T-cell (primary cell): ENCODE results near the gene CPTP. TPM values are rescaled to one million over a fixed set of nuclear protein-coding genes. Genes with fewer than 3 reads are reported as not detected.

ENCODE experiments used
- ATAC-seq, 4 experiments: fragments of 200-7000 bp in 3 of 4; fragments of 150-1000 bp in 1 of 4; cut with Tn5 transposase; replicated peaks in 1 of 4; 1 replicate in 3 of 4; 2 replicates in 1 of 4; pipeline ENCODE4 v1.10.0; 2021; ENCODE audit warnings: moderate library complexity in 3 of 4, mild to moderate bottlenecking in 2 of 4, moderate number of reproducible peaks in 1 of 4
- CTCF ChIA-PET, 2 donors: fragments of 300-600 bp; sonication (Branson Sonifier 250); formaldehyde crosslinking; loops; one replicate each; lab custom pipeline; 2022; ENCODE audit warnings: antibody characterized with exemption in 2 of 2; lab: Charles Lee
- POLR2A ChIA-PET, 2 donors: fragments of 300-600 bp; sonication (Branson Sonifier 250); formaldehyde crosslinking; loops; one replicate each; lab custom pipeline; 2022; ENCODE audit warnings: antibody characterized with exemption in 2 of 2; lab: Charles Lee
- DNase-seq, 35 experiments: peaks; one replicate each; pipeline versions ENCODE4 v3.0.0 to v3.0.0-alpha.2; 2013 to 2023
- H3K27ac ChIP-seq: one replicate; pipeline ENCODE4 v1.5.1; 2013; ENCODE audit warnings: low read length
- H3K27me3 ChIP-seq, 2 experiments: replicated peaks in 1 of 2; 1 replicate in 1 of 2; 2 replicates in 1 of 2; pipeline versions ENCODE4 v1.6.1 to v1.7.0; 2013; ENCODE audit warnings: low read length in 1 of 2, mixed read lengths in 1 of 2; ENCODE audit not compliant: control insufficient read depth in 2 of 2, insufficient read depth in 2 of 2; ENCODE audit errors: extremely low read depth in 1 of 2
- H3K36me3 ChIP-seq, 2 donors: 1 replicate in 1 of 2; 2 replicates in 1 of 2; pipeline versions ENCODE4 v1.6.1 to v1.7.0; 2013; ENCODE audit warnings: low read length in 1 of 2; ENCODE audit not compliant: control insufficient read depth in 2 of 2, insufficient read depth in 1 of 2; ENCODE audit errors: extremely low read depth in 1 of 2
- H3K4me1 ChIP-seq, 2 experiments: 1 replicate in 1 of 2; 2 replicates in 1 of 2; pipeline versions ENCODE4 v1.6.1 to v1.7.0; 2013; ENCODE audit warnings: low read length in 2 of 2, mixed read lengths in 1 of 2; ENCODE audit not compliant: insufficient read depth in 2 of 2, control insufficient read depth in 1 of 2; ENCODE audit errors: extremely low read depth in 1 of 2
- H3K4me3 ChIP-seq, 2 donors: 1 replicate in 1 of 2; 2 replicates in 1 of 2; pipeline versions ENCODE4 v1.5.1 to v1.7.0; 2013; ENCODE audit warnings: mild to moderate bottlenecking in 2 of 2, low read length in 1 of 2, moderate library complexity in 1 of 2; ENCODE audit not compliant: control insufficient read depth in 1 of 2; ENCODE audit errors: extremely low read depth in 1 of 2
- H3K9me3 ChIP-seq: 2 replicates; pipeline ENCODE4 v1.7.0; 2013
- H3K27ac Mint-ChIP-seq, 2 donors: one replicate each; pipeline ENCODE4 v1.8.0; 2020 to 2021; ENCODE audit warnings: mild to moderate bottlenecking in 2 of 2, mixed read lengths in 2 of 2
- H3K27me3 Mint-ChIP-seq, 2 donors: one replicate each; pipeline ENCODE4 v1.8.0; 2021 to 2022; ENCODE audit warnings: mixed read lengths in 2 of 2
- H3K36me3 Mint-ChIP-seq: one replicate; pipeline ENCODE4 v1.8.0; 2021; ENCODE audit warnings: mixed read lengths
- H3K4me1 Mint-ChIP-seq, 3 donors: one replicate each; pipeline ENCODE4 v1.8.0; 2020 to 2022; ENCODE audit warnings: mixed read lengths in 3 of 3, mild to moderate bottlenecking in 1 of 3
- H3K4me3 Mint-ChIP-seq, 3 donors: one replicate each; pipeline ENCODE4 v1.8.0; 2020 to 2022; ENCODE audit warnings: mild to moderate bottlenecking in 3 of 3, mixed read lengths in 3 of 3, moderate library complexity in 3 of 3
- H3K9me3 Mint-ChIP-seq, 3 donors: one replicate each; pipeline ENCODE4 v1.8.0; 2020 to 2022; ENCODE audit warnings: mixed read lengths in 3 of 3
- WGBS: methylation state at CpG from one replicate; pipeline ENCODE4 v1.1.5; 2013; ENCODE audit warnings: missing lambda C conversion rate; ENCODE audit not compliant: insufficient coverage; 5-methylcytosine and 5-hydroxymethylcytosine counted together
- total RNA-seq, 35 experiments: library from RNA in 6 of 35; stranded (reverse) in 6 of 35; fragments of 120-200 nt in 1 of 35; gene quantifications; one replicate each; pipeline versions ENCODE4 v1.2.1 to v1.2.4 and lab custom pipeline; 2013 to 2026

Gene CPTP
- total RNA-seq, 5 donors from 2014 or later (not counting 1 experiment from before 2014, with no cell fraction given) = 15.8 to 35.8 (median 29.9) TPM

DNA sequence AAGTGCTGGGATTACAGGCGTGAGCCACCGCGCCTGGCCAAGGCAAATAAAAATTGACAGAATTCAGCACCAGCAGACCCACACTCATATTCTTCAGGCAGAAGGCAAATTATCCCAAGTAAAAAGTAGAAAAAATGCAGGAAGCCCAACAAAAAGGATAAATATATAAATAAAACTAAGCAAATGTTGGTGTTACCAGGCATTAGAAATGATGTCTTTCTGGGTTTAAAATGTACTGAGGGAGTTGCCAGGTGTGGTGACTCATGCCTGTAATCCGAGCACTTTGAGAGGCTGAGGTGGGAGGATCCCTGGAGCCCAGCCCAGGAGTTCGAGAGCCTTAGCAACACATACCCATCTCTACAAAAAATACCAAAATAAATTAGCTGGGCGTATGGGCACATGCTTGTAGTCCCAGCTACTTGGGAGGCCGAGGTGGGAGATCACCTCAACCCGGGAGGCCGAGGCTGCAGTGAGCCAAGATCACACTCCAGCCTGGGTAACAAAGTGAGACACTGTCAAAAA lies 6.4 kb upstream of the CPTP start:
- Histone ChIP-seq H3K27me3 (peaks cover 0 to 2% of the 10 kb centered on the region in 2 experiments), H3K9me3 (no peaks in the 10 kb centered on the region), H3K4me3 (no peak overlapping the region), H3K27ac (no peak overlapping the region), H3K36me3 (peaks cover 31 to 53% of the 10 kb centered on the region in 2 donors), H3K4me1 (peaks cover 5 to 30% of the 10 kb centered on the region in 2 experiments)
- DNase-seq = no peak
- peaks cover 11 to 22% (median 21%) of the 10 kb centered on the region in 3 donors for H3K4me1 Mint-ChIP-seq
- no peaks in the 10 kb centered on the region for H3K9me3 Mint-ChIP-seq
- H3K36me3 Mint-ChIP-seq = peaks cover 19% of the 10 kb centered on the region
- 100% methylated on average over 3 of the region's 9 CpGs for WGBS
- no peak overlapping the region for H3K27ac Mint-ChIP-seq
- no peak for ATAC-seq
- POLR2A ChIA-PET = no interaction called here
- H3K4me3 Mint-ChIP-seq = no peak overlapping the region
- H3K27me3 Mint-ChIP-seq = no peaks in the 10 kb centered on the region
- CTCF ChIA-PET = no interaction called here

DNA sequence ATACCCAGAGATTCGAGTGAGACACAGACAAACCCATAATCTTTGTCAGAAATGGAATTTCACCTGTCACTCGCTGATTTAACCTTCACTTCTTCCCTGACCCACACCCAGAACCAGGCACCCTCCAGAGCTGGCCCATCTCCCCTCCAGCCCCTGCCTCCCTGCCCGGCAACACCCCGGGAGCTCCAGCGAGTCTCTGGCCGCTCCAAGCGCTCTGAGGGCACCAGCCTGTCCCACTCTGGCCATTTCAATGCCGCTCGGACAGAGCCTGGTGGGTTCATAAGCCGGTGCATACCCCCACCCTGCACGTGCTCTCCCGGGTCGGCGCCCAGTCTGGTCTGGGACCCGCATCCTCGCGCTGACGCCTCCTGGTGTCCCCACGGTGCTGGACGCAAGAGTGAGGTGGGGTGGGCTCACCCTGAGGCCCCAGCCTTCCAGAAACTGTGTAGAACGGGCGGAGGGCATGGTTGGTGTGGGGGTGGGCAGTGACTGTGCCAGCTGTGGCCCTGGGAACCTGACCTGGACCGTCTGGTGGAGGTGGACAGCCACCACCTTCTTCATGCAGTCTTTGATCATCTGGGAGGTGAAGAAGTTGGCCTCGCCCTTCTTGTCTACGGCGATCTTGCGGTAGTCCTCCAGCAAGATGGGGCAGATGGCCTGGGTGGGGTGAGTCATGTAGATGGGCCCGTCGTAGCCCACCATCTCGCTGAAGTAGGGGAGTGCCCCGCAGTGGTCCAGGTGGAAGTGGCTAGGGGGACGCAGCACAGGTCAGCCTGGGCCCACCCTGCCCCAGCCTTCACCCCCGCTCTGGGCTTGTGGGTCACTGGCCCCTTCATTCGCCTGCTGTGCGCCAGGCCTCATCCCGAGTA lies 5.6 kb upstream of the CPTP start:
- ATAC-seq (no peak), DNase-seq (no peak)
- Histone ChIP-seq H3K36me3 (peaks cover 25 to 45% of the 10 kb centered on the region in 2 donors), H3K27me3 (peaks cover 0 to 2% of the 10 kb centered on the region in 2 experiments), H3K27ac (no peak overlapping the region), H3K4me3 (no peak overlapping the region), H3K4me1 (peaks cover 10 to 34% of the 10 kb centered on the region in 2 experiments), H3K9me3 (no peaks in the 10 kb centered on the region)
- Mint-ChIP-seq H3K4me3 (no peak overlapping the region), H3K4me1 (peaks cover 18 to 27% (median 24%) of the 10 kb centered on the region in 3 donors), H3K27ac (peak overlapping the region; percentile 8 to 28), H3K36me3 (peaks cover 16% of the 10 kb centered on the region), H3K27me3 (no peaks in the 10 kb centered on the region), H3K9me3 (no peaks in the 10 kb centered on the region)
- WGBS = 91% methylated on average over 26 of the region's 36 CpGs
- ChIA-PET CTCF (no interaction called here), POLR2A (no interaction called here)

DNA sequence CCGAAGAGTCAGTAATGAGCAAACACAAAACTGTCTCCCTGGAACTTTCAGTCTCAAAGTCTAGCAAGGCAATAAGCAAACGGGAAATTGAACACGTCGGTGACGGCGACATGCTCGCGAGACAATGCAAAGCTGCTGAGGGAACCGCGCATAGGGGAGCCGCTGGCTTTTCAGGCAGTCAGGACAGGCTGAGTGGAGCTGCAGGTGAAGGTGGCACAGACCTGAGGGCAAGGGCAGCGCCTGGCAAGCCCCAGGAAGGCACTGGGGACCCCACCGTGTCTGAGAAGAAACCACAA lies 5.0 kb upstream of the CPTP start:
- Mint-ChIP-seq H3K27me3 (no peaks in the 10 kb centered on the region), H3K9me3 (no peaks in the 10 kb centered on the region), H3K4me3 (no peak overlapping the region), H3K27ac (peak overlapping the region; percentile 8 to 28), H3K4me1 (peaks cover 18 to 28% (median 24%) of the 10 kb centered on the region in 3 donors), H3K36me3 (peaks cover 16% of the 10 kb centered on the region)
- DNase-seq (no peak), ATAC-seq (no peak)
- Histone ChIP-seq H3K36me3 (peaks cover 22 to 39% of the 10 kb centered on the region in 2 donors), H3K27me3 (peaks cover 0 to 2% of the 10 kb centered on the region in 2 experiments), H3K4me3 (no peak overlapping the region), H3K27ac (no peak overlapping the region), H3K4me1 (peaks cover 10 to 34% of the 10 kb centered on the region in 2 experiments), H3K9me3 (no peaks in the 10 kb centered on the region)
- ChIA-PET POLR2A (no interaction called here), CTCF (no interaction called here)
- 90% methylated on average over 13 of the region's 13 CpGs for WGBS

DNA sequence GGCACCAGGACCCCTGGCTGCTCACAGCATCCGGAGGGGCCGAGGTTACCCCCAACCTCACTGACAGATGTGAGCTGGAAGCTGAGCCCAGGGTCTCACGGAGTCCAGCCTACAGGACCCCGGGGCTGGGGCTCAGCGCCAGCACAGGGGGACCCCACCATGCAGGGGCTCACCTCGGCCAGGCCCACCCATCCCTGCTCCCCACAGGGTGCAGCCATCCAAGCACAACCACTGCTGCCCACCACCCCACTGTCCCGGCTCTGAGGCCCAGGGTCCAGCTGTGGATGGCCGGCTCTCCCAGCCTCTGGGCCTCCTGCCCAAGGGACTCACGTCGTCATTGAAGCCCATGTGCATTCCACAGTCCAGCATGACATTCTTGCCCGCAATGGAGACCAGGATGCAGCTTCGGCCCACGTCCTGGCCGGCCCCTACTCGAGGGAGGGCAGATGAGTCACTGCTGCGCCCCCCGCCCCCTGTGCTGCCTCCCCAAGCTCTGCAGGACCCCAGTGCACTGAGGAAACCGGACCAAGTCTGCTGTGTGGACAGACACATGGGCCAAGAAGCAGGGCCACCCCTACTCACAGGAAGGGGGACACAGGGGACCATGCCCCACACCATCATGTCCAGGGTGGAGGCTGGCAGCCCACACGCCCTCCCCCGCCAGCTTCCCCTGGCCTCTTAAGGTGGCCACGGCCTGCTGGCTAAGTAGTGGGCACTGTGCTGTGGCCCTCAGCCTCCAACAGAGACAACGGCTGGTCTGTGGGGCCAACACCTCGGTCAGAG lies 3.7 kb upstream of the CPTP start:
- no peaks in the 10 kb centered on the region for H3K9me3 Mint-ChIP-seq
- no peak overlapping the region for H3K4me3 Mint-ChIP-seq
- ATAC-seq = no peak
- H3K4me1 ChIP-seq = peaks cover 14 to 44% of the 10 kb centered on the region in 2 experiments
- ChIA-PET POLR2A (no interaction called here), CTCF (interaction anchor here in 1 of 2 donors (0.6 kb wide), 1 partner anchor 218 kb away, joined by 4 read pairs; no protein-coding TSS in a partner anchor)
- H3K36me3 ChIP-seq = peaks cover 20 to 35% of the 10 kb centered on the region in 2 donors
- H3K36me3 Mint-ChIP-seq = peaks cover 15% of the 10 kb centered on the region
- H3K27me3 ChIP-seq = peaks cover 0 to 2% of the 10 kb centered on the region in 2 experiments
- H3K4me1 Mint-ChIP-seq = peaks cover 20 to 35% (median 30%) of the 10 kb centered on the region in 3 donors
- no peak overlapping the region for H3K4me3 ChIP-seq
- no peak overlapping the region for H3K27ac Mint-ChIP-seq
- no peaks in the 10 kb centered on the region for H3K9me3 ChIP-seq
- 93% methylated on average over 21 of the region's 23 CpGs for WGBS
- no peak for DNase-seq
- H3K27me3 Mint-ChIP-seq = no peaks in the 10 kb centered on the region
- no peak overlapping the region for H3K27ac ChIP-seq

DNA sequence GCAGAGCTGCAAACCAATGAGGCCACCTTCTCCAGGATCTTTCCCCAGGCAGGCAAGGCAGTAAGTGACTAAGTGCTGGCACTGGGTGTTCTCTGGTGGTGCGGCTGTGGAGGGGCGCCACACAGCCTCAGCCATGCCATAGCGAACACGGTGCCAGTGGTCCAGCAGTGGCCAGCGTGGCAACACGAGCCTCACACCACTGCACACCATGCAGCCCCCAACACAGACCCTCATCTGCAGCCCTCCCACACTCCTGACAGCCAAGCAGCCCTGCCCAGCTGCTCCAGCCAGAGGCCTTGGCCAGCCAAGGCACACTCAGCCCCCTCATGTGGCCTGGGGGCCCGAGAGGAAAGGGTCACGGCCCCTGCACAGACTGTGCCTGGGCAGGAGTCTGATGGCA lies 3.1 kb upstream of the CPTP start:
- no peak for DNase-seq
- Histone ChIP-seq H3K27ac (no peak overlapping the region), H3K4me1 (peaks cover 17 to 51% of the 10 kb centered on the region in 2 experiments), H3K36me3 (peaks cover 20 to 39% of the 10 kb centered on the region in 2 donors), H3K27me3 (peaks cover 0 to 2% of the 10 kb centered on the region in 2 experiments), H3K9me3 (no peaks in the 10 kb centered on the region), H3K4me3 (no peak overlapping the region)
- H3K27ac Mint-ChIP-seq = no peak overlapping the region
- H3K36me3 Mint-ChIP-seq = peaks cover 11% of the 10 kb centered on the region
- H3K9me3 Mint-ChIP-seq = no peaks in the 10 kb centered on the region
- no peak overlapping the region for H3K4me3 Mint-ChIP-seq
- ChIA-PET CTCF (no interaction called here), POLR2A (no interaction called here)
- WGBS = 95% methylated on average over 8 of the region's 8 CpGs
- H3K27me3 Mint-ChIP-seq = no peaks in the 10 kb centered on the region
- no peak for ATAC-seq
- H3K4me1 Mint-ChIP-seq = peaks cover 27 to 40% (median 36%) of the 10 kb centered on the region in 3 donors

DNA sequence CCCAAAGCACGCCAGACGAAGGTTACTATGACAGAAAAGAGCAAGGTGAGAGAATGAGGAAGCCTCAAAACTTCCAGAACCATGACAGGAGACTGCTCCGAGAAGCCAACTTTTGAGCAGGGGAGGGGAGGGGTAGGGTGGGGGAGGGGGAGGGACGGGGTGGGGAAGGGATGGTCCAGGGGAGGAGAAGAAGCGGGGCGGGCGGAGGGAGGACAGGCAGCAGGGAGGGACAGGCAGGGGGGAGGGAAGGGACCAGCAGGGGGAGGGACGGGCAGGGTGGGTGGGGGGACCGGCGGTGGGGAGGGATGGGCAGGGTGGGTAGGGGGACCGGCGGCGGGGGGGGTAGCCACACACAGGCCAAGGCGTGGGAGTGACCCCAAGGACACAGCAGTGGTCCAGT lies 2.2 kb upstream of the CPTP start:
- DNase-seq (no peak), ATAC-seq (no peak)
- Mint-ChIP-seq H3K36me3 (peaks cover 8% of the 10 kb centered on the region), H3K4me3 (peak overlapping the region; percentile 51 to 89 (median 83)), H3K27me3 (no peaks in the 10 kb centered on the region), H3K9me3 (no peaks in the 10 kb centered on the region), H3K27ac (peak overlapping the region in 1 of 2 donors; percentile 66), H3K4me1 (peaks cover 27 to 43% (median 38%) of the 10 kb centered on the region in 3 donors)
- WGBS = 86% methylated on average over 1 of the region's 14 CpGs
- peaks cover 0 to 2% of the 10 kb centered on the region in 2 experiments for H3K27me3 ChIP-seq
- no peak overlapping the region for H3K27ac ChIP-seq
- ChIA-PET CTCF (no interaction called here), POLR2A (no interaction called here)
- no peaks in the 10 kb centered on the region for H3K9me3 ChIP-seq
- peaks cover 20 to 44% of the 10 kb centered on the region in 2 donors for H3K36me3 ChIP-seq
- peaks cover 17 to 57% of the 10 kb centered on the region in 2 experiments for H3K4me1 ChIP-seq
- no peak overlapping the region for H3K4me3 ChIP-seq
